T-helper 1 cell treated with Interleukin-12 subunit alpha and Interleukin-12 subunit beta and Interleukin-4 antibody, amounts not matched to agents 30 ng/mL and 1 ng/mL, for 36 hours (primary cell): ENCODE data around the gene DENND10. TPM values are rescaled to one million over a fixed set of nuclear protein-coding genes. Genes with fewer than 3 reads are reported as not detected.
"Not testable (repeated sequence)": the region's sequence is repeated elsewhere in the genome, so short reads cannot be mapped to it uniquely, and the experiment has no call there.

Experiments
- intact Hi-C: fragments of 100-400 bp; cut with micrococcal nuclease; formaldehyde crosslinking; loops from one replicate; pipeline ENCODE4 v1.15.1; 2024
- total RNA-seq: library from RNA; stranded (reverse); gene quantifications from 2 replicates; pipeline ENCODE4 v1.2.3, GENCODE V29; 2022

Gene DENND10
- total RNA-seq, 1 donor from 2014 or later: 44.7 TPM

- intact Hi-C loops: loop anchor here (10.0 kb wide), 1 partner anchor 745 kb away; the partner anchor contains the start of gene MCMBP
Measured at GRCh38 chr10:119129721-119130120, 25.8 kb downstream of the DENND10 start.

GRCh38 chr10:119131512-119132240 lies 27.8 kb downstream of the DENND10 start:
- intact Hi-C loops: loop anchor here (1.0 to 10.0 kb wide), 12 partner anchors 27 to 743 kb away; partner anchors contain the start of genes DENND10, EIF3A, GRK5 and MCMBP

DNA sequence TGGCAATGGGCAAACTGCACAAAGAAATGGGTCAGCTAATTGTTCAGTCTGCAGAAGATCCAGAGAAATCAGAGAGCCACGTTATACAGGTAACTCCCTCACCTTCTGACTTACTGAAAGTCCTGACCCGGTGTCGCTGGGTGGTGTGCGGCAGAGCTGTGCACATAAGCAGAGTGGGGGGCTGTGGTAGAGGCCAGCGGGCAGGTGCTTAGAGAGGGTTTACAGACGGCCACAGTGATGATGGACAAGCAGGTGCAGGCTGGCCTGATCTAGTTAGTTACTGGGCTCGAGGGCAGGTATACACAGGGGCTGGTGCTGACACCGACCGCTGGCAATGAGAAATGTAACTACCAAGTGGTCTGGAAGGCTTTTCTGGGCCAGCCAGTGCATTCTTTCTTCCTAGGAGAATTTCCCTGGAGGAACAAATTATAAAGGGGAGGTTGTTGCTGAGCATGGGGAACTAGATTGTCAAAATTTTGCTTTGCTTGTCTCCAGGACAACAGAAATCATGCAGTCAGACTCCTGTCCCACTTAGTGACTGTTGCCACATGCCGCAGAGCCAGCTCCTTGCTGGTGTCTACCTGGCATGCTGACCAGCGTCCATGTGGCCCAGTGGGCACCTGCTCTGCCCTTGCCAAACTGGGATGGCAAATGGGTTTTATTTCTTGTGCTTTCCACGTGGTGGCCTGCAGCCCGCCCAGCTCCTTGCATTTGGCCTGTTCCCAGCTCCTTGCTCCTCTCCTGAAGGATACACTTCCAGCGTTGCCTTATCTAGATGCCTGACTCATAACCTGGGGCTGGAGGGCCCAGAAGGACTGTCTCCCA lies 28.8 kb downstream of the DENND10 start:
- intact Hi-C loops: loop anchor here (1.0 to 10.0 kb wide), 7 partner anchors 46 to 742 kb away; partner anchors contain the start of genes GRK5, MCMBP and PRDX3

- intact Hi-C loops: loop anchor here (2.0 to 10.0 kb wide), 3 partner anchors 73 to 741 kb away; partner anchors contain the start of genes GRK5 and MCMBP
Measured at GRCh38 chr10:119133949-119134348, 30.0 kb downstream of the DENND10 start.

DNA sequence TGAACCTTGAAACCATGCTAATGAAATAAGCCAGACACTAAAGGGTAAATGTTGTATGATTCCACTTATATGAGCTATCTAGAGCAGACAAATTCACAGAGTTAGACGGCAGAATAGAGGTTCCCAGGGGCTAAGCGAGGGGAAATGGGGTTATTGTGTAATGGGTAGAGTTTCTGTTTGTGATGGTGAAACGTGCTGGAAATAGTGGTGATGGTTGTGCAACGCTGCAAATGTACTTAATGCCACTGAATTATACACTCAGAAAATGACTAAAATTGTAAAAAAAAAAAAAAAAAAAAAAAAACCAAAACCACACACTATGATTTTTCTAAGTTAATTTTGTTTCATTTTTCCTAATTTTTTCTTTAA lies 31.6 kb downstream of the DENND10 start:
- intact Hi-C loops: loop anchor here (5.0 to 10.0 kb wide), 2 partner anchors 282 to 739 kb away; partner anchors contain the start of gene MCMBP

GRCh38 chr10:119136084-119136483 lies 32.2 kb downstream of the DENND10 start:
- intact Hi-C loops: loop anchor here (5.0 to 10.0 kb wide), 2 partner anchors 281 to 739 kb away; partner anchors contain the start of gene MCMBP

DNA sequence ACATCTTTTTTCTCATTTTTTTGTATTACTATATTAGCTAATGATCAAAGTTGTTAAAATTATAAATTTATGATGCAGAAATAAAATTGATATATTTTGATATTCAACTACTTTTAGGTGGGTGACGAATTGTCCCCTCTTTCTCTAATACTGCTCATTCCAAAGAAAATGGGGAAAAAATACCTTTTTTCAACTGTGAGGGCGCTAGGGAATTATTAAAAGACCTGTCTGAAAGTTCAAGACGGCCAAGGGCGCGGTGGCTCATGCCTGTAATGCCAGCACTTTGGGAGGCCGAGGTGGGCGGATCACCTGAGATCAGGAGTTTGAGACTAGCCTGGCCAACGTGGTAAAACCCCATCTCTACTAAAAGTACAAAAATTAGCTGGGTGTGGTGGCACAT lies 34.0 kb downstream of the DENND10 start:
- intact Hi-C loops: loop anchor here (5.0 to 10.0 kb wide), 2 partner anchors 279 to 737 kb away; partner anchors contain the start of gene MCMBP

- intact Hi-C loops: loop anchor here (5.0 to 10.0 kb wide), 2 partner anchors 279 to 736 kb away; partner anchors contain the start of gene MCMBP
Measured at GRCh38 chr10:119138346-119139306, 34.7 kb downstream of the DENND10 start.

- intact Hi-C loops: loop anchor here (5.0 to 10.0 kb wide), 2 partner anchors 278 to 735 kb away; partner anchors contain the start of gene MCMBP
Measured at GRCh38 chr10:119139464-119140067, 35.7 kb downstream of the DENND10 start.

DNA sequence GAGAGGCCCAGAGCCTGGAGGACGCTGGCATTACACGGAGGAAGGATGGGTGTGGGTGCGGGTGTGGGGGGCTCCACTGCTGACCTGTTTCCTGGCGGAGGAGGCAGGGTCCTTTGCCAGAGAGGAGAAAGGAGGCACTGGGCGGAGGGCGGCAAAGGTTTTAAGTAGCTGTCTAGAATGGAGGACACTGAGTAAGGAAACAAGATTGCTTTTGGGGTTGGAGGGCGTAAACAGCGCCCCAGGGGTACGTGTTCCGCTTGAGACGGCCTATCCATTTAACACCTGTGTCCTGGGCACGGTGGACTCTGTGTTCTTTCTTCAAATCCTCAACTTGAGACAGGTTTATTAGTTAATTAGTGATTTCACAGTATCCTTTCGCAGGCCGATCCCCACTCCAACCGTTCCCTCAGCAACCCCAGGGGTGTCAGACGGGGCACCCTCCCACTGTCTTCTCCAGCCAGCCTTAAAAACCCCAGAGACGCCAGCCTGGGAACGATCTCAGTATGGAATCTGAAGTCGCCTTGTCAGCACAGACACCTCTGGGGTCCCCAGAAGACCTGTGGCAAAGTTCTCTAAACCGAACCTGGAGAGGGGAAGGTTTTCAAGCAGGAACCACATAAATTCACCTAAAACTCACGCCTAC lies 36.8 kb downstream of the DENND10 start:
- intact Hi-C loops: no loop called here

- intact Hi-C loops: no loop called here
Measured at GRCh38 chr10:119143657-119144056, 39.7 kb downstream of the DENND10 start.

- intact Hi-C loops: no loop called here
Measured at GRCh38 chr10:119149157-119149556, 45.2 kb downstream of the DENND10 start.

DNA sequence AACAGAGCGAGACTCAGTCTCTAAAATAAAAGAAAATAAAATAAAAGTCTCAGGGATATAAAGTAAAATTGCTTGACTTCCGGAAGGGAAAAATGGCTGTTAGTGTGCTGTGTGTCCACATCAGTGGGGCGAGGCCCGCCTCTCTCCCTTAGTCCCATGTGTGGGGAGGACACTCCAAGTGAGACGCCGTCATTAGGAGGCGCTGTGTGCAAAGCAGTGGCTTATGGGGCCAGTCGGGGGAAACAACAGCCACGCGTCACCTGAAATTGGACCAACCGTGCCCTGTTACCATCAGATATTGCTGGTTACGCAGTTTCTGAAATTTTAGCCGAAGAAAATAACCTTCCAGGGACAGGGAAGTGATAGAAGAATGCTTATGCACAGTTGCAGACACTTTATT lies 45.8 kb downstream of the DENND10 start:
- intact Hi-C loops: no loop called here

GRCh38 chr10:119151601-119152000 lies 47.7 kb downstream of the DENND10 start:
- intact Hi-C loops: not testable (repeated sequence)

GRCh38 chr10:119153041-119153440 lies 49.1 kb downstream of the DENND10 start:
- intact Hi-C loops: no loop called here

- intact Hi-C loops: no loop called here
Measured at GRCh38 chr10:119153661-119154060, 49.7 kb downstream of the DENND10 start.

- intact Hi-C loops: no loop called here
Measured at GRCh38 chr10:119159332-119159731, 55.4 kb downstream of the DENND10 start.

- intact Hi-C loops: no loop called here
Measured at GRCh38 chr10:119161680-119162451, 58.0 kb downstream of the DENND10 start.
